RWPE2 (cell line): ENCODE measurements around the gene GAB3.

Experiments
- ATAC-seq: fragments of 200-7000 bp; cut with Tn5 transposase; 3 replicates; pipeline ENCODE4 v1.9.1; 2021; ENCODE audit warnings: low read depth
- DNase-seq: peaks from one replicate; pipeline ENCODE4 v3.0.0-alpha.2; 2020; ENCODE audit warnings: low spot score
- H3K27ac ChIP-seq: fragments of 450-650 bp; 2 replicates; pipeline ENCODE4 v1.5.1; 2017; ENCODE audit warnings: mild to moderate bottlenecking; ENCODE audit not compliant: poor library complexity, severe bottlenecking
- H3K27me3 ChIP-seq: fragments of 250-450 bp; sonication (Bioruptor Pico); 2 replicates; pipeline ENCODE4 v1.5.1; 2021; ENCODE audit warnings: mild to moderate bottlenecking, moderate library complexity; ENCODE audit not compliant: insufficient read depth, poor library complexity, severe bottlenecking
- H3K36me3 ChIP-seq: fragments of 250-450 bp; sonication (Bioruptor Pico); 2 replicates; pipeline ENCODE4 v1.5.1; 2020; ENCODE audit warnings: low read depth, mild to moderate bottlenecking, moderate library complexity
- H3K4me1 ChIP-seq: fragments of 250-450 bp; sonication (Bioruptor Pico); 2 replicates; pipeline ENCODE4 v1.5.1; 2021; ENCODE audit warnings: mild to moderate bottlenecking, moderate library complexity; ENCODE audit not compliant: insufficient read depth, poor library complexity, severe bottlenecking
- H3K4me3 ChIP-seq: fragments of 250-450 bp; sonication (Bioruptor Pico); 2 replicates; pipeline ENCODE4 v1.5.1; 2021; ENCODE audit warnings: mild to moderate bottlenecking, moderate library complexity; ENCODE audit not compliant: severe bottlenecking
- H3K9me3 ChIP-seq: fragments of 250-450 bp; sonication (Bioruptor Pico); 2 replicates; pipeline ENCODE4 v1.5.1; 2021; ENCODE audit warnings: mild to moderate bottlenecking, moderate library complexity; ENCODE audit not compliant: severe bottlenecking
- CTCF ChIP-seq: fragments of 450-650 bp; IDR thresholded peaks from one replicate; pipeline ENCODE4 v1.5.1; 2017; ENCODE audit warnings: mild to moderate bottlenecking, moderate library complexity; ENCODE audit not compliant: poor library complexity, severe bottlenecking

Gene GAB3

DNA sequence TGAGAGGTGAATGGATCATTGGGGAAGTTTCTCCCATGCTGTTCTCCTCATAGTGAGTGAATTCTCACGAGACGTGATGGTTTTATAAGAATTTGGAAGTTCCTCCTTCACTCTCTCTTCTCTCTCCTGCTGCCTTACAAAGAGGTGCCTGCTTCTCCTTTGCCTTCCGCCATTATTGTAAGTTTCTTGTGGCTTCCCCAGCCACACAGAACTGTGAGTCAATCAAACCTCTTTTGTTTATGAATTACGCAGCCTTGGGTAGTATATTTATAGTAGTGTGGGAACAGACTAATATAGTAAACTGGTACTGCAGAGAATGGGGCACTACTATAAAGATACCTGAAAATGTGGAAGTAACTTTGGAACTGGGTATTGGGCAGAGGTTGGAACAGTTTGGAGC is 89.7 kb downstream of the GAB3 start:
- Histone ChIP-seq H3K27ac (no peak overlapping the region), H3K9me3 (no peaks in the 10 kb centered on the region), H3K4me3 (no peak overlapping the region), H3K4me1 (no peaks in the 10 kb centered on the region), H3K36me3 (no peaks in the 10 kb centered on the region), H3K27me3 (no peaks in the 10 kb centered on the region)
- no peak for TF ChIP-seq CTCF
- ATAC-seq: no peak
- no peak for DNase-seq

- no peaks in the 10 kb centered on the region for H3K9me3 ChIP-seq
- H3K27ac ChIP-seq: no peak overlapping the region
- no peak for TF ChIP-seq CTCF
- no peak for ATAC-seq
- no peaks in the 10 kb centered on the region for H3K4me1 ChIP-seq
- DNase-seq: no peak
- H3K36me3 ChIP-seq: no peaks in the 10 kb centered on the region
- H3K27me3 ChIP-seq: no peaks in the 10 kb centered on the region
- H3K4me3 ChIP-seq: no peak overlapping the region
Measured at GRCh38 chrX:154660541-154660940, 90.3 kb downstream of the GAB3 start.

GRCh38 chrX:154658957-154659356 is 91.9 kb downstream of the GAB3 start:
- Histone ChIP-seq H3K36me3 (no peaks in the 10 kb centered on the region), H3K4me1 (no peaks in the 10 kb centered on the region), H3K9me3 (no peaks in the 10 kb centered on the region), H3K27ac (no peak overlapping the region), H3K4me3 (no peak overlapping the region), H3K27me3 (no peaks in the 10 kb centered on the region)
- no peak for ATAC-seq
- TF ChIP-seq CTCF: no peak
- no peak for DNase-seq

GRCh38 chrX:154658187-154658586 is 92.7 kb downstream of the GAB3 start:
- Histone ChIP-seq H3K27ac (no peak overlapping the region), H3K9me3 (no peaks in the 10 kb centered on the region), H3K4me3 (no peak overlapping the region), H3K4me1 (no peaks in the 10 kb centered on the region), H3K27me3 (no peaks in the 10 kb centered on the region), H3K36me3 (no peaks in the 10 kb centered on the region)
- ATAC-seq: no peak
- no peak for TF ChIP-seq CTCF
- no peak for DNase-seq

GRCh38 chrX:154657226-154657805 is 93.6 kb downstream of the GAB3 start:
- Histone ChIP-seq H3K4me3 (no peak overlapping the region), H3K27ac (no peak overlapping the region)
- ATAC-seq: no peak

More at GRCh38 chrX:154657226-154657805, 93.6 kb downstream of the GAB3 start:
- DNase-seq: no peak
- no peak for TF ChIP-seq CTCF
- H3K9me3 ChIP-seq: no peaks in the 10 kb centered on the region
- no peaks in the 10 kb centered on the region for H3K4me1 ChIP-seq
- no peaks in the 10 kb centered on the region for H3K36me3 ChIP-seq
- no peaks in the 10 kb centered on the region for H3K27me3 ChIP-seq
